HG03469 (cell line): Measurements from ENCODE around the gene CNTNAP2.

Experiments used
- ATAC-seq: cut with Tn5 transposase; IDR thresholded peaks from one replicate; pipeline ENCODE4 v1.9.1; 2021; ENCODE audit warnings: mild to moderate bottlenecking, moderate library complexity, moderate number of reproducible peaks; ENCODE audit not compliant: unreplicated experiment

Gene CNTNAP2

DNA sequence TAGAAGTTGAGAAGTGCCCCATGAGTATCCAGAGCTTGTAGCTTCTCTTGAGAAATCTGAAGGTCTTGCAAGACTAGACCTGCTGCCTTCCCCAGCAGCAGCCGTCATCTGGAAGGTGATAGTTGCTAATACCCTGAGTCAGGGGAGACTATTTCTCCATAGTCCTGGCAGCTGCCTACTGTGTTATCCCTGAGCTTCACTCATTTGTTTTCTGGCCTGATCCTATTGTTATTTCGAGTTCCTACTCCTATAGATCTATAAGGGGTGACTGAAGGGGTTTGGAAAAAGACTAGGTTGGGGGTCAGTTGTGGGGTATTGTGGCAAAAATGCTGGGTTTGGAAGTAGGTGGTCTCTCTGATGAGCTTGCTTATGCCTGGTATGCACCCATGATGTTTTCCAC is 297.8 kb downstream of the CNTNAP2 start:
- no peak for ATAC-seq

DNA sequence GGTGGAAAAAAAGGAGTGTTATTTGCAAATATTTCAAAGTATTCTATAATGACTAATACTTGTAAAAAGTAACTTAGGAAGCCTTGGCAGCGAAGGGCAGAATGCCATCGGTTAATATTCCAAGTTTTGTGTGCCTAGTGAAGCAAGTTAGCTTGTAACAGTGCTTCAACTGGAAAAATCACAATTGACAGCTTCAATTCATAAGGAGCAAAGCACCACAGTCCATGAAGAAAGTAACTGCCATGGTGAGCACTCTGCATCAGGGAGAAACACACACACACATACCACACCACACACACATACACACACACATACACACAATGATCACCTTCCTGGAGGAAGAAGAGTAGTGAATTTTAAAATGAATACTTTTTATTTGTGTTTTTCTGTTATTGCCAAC is 298.3 kb downstream of the CNTNAP2 start:
- ATAC-seq: no peak

DNA sequence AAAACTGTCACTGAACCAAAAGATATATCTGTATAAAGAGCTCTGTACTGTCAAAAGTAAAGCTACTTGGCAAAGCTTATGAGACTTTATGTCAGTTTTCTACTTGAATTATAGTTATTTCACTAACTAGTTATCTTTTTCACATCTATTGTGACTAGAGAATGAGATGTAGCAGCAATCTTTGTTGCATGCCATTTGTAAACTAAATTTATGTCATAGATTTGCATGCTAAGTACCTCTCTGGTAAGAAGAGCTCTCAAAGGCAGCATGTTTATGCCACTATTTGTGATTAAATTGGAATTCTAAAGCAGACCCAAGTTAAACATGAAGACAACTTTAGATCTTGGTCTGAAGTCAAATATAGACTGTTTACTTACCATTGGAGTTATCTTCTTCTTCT is 300.6 kb downstream of the CNTNAP2 start:
- ATAC-seq: no peak

DNA sequence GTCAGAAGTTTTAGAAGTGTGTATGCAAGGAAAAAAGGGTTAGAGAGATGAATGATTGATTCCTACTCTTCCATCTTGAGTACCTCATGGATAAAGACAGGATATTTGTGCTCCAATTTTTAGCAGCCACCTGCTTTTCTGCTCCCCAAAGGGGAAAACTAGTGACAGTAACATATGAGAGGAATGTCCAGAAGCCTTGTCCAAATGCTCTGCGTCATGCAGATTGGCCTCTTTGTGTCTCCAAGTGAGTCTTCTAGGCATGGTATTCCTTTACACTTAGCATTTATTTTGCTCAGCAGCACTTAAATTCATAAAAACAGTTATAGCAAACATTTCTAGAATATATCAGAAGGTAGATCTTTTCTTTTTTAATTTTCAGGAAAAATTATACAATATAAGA is 306.8 kb downstream of the CNTNAP2 start:
- ATAC-seq: no peak

DNA sequence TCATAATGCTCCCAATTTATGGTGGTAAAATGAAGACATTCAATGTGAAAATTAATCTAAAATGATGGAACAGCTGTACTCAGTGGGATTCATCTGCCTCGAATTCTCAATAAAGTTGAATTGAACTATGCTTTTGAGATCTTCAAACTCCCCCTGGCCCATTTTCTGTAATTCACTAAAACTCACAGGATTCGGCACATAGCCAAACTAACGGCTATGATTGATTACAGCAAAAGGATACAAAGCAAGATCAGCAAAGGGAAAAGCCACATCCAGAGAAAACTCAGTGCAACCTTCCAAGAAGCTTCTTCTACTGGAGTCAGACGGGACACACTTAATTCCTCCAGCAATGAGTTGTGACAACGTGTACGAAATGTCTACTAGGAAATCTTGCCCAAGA is 307.5 kb downstream of the CNTNAP2 start:
- no peak for ATAC-seq

DNA sequence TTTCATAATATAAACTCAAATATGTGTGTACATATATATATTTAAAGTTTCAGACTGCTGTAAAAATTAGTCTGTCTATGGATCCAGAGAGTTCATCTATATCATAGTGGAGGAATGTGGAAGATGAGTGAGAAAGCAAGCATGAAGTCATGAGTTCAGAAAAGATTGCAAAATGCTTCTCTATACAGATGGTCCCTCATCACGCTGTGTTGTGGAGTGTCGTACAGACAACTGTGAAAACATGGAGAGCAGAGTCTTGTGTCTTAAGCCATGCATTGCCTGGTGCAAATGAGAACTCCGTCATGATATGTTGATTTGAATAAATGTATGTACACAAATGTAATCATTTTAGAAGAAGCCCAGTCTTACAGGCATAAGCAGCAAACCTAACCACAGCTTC is 316.9 kb downstream of the CNTNAP2 start:
- no peak for ATAC-seq

DNA sequence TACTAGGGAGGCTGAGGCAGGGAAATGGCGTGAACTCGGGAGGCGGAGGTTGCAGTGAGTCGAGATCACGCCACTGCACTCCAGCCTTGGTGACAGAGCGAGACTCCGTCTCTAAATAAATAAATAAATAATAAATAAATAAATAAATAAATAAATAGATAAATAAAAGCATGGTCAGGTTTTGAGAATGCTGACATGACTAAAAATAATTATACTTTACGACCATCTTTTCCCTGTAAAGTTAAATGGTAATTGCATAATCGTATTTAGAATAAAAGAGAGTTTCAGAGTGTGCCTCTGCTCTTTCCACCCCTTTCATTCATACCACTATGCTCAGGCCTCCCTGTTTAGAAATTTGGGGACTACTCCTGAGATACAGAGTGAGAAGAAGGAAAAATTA is 326.5 kb downstream of the CNTNAP2 start:
- ATAC-seq: no peak

DNA sequence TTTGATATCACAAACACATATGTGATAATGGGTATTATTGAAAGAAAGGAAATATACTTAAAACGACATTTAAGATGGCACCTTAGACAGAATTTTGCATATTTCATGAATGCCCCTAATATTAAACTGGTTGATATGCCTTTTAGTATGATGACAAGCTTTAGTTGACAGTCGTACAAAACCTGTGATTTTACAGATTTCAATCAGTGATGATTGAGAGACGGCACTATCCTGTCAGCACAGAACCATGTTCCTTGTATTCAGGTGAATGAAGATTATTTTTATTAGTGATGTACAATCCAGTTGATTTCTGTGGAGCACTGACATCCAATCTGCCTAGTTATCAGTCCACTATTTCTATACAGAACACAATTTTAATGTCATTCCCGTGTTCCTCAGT is 333.0 kb downstream of the CNTNAP2 start:
- ATAC-seq: no peak

DNA sequence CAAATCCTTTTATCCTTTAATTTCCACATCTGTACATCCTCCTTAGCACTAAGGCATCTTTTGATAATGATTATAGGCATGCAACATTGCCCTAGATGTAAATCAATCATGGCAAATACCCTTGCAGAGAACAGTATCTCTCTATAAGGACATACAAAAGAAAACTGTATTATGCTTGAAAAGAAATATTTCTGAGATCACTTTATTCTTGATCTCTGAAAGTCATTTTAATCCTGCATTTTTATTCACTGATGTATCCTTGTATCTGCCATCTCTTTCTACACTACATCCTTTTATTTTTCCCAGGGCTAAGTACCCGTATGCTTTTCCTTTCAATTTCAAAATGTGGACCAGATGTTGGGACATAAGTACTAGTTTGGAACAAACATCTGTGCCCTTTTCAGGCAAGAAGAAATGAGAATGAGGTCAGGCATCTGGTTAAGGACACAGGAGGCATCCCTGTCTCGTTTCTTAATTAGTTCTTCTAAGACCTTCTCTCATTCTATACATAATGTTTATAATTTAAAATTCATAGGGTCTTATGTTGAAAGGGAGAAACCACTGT is 338.6 kb downstream of the CNTNAP2 start:
- ATAC-seq: no peak

DNA sequence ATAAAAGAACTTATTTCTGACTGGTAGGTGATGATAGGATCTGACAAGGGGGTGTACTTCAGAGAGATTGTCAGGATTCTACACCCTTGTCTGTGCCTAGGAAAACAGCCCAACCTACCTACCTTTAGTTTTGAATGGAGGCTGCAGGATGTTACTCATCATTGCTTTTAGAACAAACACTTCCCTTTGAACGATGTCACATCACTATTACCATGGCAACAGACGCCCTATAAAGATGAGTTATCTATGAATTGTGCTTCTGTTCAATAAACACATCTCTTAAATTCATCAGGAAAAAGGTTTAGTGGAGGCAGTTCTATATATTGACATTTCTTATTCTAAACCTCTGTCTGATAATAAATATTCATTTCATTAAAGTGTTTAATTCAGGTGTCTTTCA is 362.4 kb downstream of the CNTNAP2 start:
- no peak for ATAC-seq

DNA sequence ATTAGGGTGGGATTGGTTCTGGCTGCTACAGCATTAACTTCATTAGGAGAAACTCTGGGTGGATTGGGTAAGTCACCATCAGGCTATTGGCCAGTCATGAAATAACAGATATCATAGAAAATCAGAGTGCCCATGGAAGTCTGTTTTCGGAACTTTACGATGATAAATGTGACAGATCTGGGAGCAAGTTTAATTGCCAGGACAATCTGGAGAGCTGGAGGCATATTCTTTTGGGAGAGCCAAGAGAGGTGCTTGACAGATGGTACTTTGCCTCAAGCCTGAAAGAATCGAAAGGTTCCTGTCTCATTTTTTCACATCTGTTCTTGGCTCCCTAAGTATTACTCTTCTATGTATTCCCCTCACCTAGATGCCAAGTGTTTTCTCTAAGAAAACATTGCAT is 369.9 kb downstream of the CNTNAP2 start:
- no peak for ATAC-seq

DNA sequence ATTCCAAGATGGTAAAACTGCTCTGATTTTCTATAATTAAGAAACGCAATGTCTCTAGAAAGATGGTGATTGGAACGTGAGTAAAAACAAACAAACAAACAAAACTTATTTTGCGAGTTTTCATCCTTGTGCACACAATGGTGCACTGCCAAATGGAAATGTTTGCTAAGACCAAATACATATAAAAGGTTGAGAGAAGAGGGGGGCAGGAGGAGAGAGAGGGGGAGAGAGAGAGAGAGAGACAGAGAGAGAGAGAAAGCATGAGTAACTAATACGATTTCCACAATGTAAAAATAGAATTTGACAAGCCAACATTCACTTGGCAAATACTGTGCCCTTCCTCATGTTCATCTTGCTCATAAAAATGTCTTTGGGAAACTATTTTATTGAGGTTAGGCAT is 375.4 kb downstream of the CNTNAP2 start:
- ATAC-seq: no peak

DNA sequence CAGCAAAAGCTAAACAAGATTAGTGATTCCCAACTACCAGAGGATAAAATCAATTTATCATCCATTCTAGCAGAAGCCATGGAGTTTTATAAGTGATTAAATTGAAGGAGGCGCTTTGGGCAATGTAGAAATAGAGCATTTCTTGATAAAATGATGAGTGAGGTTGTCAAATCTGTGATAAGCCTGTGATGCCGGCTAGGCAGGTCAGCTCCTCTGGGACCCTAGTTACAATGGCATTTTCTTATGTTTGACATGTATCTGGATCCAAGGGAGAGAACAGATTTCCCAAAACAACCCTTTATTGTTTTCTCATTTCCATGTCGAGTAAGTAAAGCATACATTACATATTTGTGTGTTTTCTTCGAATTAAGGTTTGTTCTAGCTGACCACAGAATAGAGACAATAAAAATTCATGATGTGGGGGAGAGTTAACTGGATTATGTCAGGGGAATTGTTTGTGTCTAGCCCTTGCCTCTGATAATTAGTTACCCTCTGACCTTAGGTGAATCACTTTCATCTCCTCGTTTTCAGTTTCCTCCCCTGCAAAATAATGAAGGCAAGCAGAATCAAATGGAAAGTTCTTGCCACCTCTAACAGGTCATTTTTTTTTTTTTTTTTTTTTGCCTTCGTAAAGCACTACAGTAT is 378.5 kb downstream of the CNTNAP2 start:
- no peak for ATAC-seq

DNA sequence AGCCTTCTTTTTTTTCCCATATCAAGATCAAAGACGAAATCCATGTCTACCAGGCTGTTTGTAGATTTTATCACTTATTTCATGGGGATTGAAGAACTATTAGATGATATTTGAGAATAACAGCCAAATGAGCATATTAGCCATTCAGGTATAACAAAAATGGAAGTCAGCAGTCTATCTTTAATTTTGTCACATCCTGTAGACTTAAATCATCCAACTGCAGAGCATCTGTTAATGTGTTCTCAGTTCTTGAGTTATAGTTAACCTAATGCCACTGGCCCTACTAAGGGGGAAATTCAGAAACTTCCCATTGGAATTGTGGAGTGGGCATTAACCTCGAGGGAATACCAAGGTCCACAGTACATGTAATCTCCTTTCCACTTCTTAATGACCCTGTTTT is 380.1 kb downstream of the CNTNAP2 start:
- ATAC-seq: no peak

DNA sequence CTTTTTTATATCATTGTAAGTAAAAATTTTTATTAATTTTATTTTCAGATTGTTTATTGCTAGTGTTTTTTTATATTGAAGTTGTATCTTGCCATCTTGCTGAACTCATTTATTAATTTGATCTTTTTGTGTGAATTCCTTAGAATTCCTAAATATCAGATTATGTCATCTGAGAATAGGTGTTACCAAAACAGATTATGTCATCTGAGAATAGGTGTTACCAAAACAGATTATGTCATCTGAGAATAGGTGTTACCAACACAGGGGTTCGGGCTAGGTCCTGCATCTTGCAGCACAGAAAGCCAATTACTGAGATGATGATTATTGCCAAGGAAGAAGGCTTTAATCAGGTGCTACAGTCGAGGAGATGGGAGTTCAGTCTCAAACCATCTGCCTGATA is 383.4 kb downstream of the CNTNAP2 start:
- no peak for ATAC-seq

DNA sequence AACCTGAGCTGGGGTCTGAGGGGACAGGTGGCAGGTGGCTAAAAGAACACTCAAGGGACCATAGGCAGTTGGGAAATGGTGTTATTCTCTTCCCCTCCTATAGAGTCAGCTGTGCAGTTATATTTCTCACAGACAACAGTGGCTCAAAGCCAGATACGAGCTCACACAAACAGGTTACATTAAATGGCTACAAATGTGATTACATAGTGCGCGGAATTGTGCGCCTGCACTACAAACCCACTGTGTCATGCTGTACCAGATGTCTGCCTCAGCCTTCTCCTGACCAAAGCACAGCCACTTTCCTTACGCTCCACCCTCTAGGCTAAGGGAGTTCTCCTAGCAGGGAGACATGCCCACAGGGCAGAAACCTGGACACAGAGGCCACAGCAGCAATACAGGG is 387.2 kb downstream of the CNTNAP2 start:
- no peak for ATAC-seq

DNA sequence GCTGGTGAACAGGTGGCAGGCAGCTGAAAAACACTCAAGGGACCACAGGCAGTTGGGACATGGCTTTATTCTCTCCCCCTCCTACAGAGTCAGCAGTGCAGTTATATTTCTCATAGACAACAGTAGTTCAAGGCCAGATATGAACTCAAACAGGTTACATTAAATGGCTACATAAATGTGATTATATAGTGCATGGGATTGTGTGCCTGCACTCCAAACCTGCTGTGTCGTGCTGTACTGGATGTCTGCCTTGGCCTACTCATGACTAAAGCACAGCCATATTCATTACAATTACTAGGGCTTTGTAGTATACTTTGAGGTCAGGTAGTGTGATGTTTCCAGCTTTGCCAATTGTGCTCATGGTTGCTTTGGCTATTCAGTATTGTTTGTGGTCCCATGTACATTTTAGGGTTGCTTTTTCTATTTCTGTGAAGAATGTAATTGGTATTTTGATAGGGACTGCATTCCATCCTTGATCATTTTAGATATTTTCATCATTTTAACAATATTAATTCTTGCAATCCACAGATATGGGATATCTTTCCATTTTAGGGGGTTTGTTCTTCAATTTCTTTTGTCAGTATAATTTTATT is 393.6 kb downstream of the CNTNAP2 start:
- no peak for ATAC-seq

DNA sequence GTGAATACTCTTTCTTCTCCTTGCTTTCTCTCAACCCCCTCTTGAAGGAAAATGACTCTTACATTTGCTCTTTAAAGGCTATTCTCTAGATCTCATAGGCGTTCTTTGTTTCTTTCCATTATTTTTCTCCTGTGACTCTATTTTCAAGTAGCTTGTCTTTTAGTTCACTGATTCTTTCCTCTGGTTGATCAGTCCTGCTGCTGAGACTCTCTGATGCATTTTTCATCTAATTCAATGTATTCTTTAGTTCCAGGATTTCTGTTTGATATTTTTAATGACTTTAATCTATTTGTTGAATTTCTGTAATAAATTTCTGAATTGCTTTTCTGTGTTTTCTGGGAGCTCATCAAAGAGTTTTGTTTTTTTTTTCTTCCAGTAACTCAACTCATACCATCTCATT is 397.7 kb downstream of the CNTNAP2 start:
- ATAC-seq: no peak

DNA sequence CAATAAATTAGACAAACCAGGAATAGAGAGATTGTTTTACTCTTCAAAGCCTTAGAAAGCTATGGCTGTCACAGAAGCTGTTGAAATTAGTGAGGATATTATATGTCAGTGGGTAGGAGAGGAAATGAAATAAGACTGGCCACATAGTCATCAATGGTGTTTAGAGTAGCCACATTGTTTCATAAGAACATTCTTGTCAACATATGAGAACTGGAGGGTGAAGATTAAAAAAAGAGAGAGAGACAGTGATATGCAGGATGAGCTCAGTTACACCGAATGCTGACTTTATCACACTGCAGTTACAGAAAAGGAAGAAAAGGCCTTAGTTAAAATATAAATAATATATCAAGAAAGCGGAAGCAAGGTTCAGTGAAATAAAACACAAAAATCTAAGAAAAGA is 412.0 kb downstream of the CNTNAP2 start:
- no peak for ATAC-seq

DNA sequence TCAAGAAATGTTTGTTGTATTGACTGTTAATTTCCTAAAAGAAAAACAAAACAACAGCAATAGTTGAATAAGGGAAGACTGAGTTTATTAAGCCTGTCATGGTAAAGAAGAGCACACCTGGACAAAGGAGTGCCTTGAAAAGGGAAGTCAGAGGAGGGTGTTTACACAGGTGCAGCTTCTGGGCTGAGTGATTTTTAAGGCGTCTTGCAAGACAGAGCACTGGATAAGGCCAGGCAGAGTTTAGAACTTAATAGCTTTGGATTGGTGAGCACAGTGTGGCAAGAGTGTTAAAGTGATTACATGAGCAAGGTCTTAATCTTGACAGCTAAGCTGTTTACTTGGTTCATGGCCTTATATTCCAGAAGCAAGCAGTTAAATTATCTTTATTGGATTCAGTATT is 423.2 kb downstream of the CNTNAP2 start:
- no peak for ATAC-seq

DNA sequence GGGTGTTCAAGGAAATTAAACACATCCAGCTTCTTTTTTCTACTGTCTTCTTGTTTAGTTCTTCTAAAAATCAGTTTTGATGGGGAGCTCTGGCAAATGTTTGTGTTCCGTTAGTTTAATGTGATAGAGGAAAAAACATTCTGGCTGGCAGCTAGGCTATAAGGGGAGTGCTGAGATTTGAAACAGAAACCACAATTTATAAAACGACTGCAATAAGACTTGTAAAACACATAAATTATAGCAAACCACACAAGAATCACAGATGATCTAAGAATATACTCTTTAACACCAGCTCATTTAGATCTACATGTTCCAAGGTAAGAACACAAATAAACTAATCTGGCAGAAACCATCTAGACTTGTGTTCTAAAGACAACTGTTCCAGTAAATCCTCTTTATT is 425.5 kb downstream of the CNTNAP2 start:
- ATAC-seq: no peak

DNA sequence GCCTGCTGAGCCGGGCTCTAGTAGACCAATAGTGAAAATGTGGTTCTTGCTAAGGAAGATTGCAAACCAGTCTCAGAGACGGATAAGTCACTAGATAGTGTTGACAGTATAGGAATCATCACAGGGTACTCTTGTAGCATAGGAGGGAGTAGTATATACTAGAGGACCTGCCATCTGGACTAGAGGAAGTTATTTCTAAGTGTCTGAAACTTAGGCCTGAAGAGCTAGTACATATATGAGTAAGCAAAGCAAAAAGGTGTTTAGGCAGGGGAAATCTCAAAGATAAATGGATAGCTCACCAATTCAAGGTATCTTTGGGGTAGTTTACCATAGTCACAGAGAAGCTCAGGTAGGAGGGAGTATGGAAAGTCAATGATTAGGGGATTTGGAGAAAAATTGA is 428.1 kb downstream of the CNTNAP2 start:
- ATAC-seq: no peak

DNA sequence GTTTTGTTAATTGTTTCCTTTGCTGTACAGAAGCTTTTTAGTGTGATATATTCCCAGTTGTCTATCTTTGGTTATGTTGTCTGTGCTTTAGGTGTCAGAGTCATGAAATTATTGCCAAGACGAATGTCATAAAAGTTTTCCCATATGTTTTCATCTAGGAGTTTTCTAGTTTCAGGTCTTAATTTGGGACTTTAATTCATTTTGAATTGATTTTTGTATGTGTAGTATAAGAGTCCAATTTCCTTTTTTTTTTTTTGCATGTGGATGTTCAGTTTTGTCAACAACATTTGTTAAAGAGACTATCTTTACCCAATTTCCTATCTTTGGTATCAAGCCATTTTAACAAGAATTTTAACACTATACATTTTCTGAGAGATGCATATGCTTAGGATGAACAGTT is 432.2 kb downstream of the CNTNAP2 start:
- no peak for ATAC-seq
